ENCODE measurements around the gene LDLR. TPM values are rescaled to one million over a fixed set of nuclear protein-coding genes. Genes with fewer than 3 reads are reported as not detected.
"Not testable (repeated sequence)": the region's sequence is repeated elsewhere in the genome, so short reads cannot be mapped to it uniquely, and the experiment has no call there.

The LDLR gene
- total RNA-seq, 1 donor from 2014 or later = 153 TPM

DNA sequence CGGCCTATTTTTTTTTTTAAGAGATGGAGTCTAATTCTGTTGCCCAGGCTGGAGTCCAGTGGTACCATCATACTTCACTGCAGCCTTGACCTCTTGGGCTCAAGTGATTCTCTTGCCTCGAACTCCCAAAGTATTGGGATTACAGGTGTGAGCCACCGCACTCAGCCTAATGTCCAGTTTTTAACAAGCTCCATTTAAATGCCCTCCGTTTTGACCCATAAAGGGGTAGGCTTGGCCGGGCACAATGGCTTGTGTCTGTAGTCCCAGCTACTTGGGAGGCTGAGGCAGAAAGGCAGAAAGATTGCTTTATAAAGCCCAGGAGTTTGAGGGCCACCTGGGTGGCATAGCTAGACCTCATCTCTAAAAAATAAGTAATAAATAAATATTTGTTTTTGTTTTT is 11.8 kb downstream of the LDLR start:
- Histone ChIP-seq H3K27ac (ENCODE audit: low read depth, low read length) (no peak overlapping the region), H3K4me1 (ENCODE audit: insufficient read depth, low read length) (peaks cover 9% of the 10 kb centered on the region), H3K27me3 (ENCODE audit: insufficient read depth, low read length) (no peaks in the 10 kb centered on the region), H3K9me3 (ENCODE audit: insufficient read depth, low read depth, low read length) (no peaks in the 10 kb centered on the region), H3K36me3 (ENCODE audit: insufficient read depth, low read length) (peaks cover 38% of the 10 kb centered on the region), H2AFZ (ENCODE audit: low read depth, low read length) (no peak overlapping the region), H3K4me3 (ENCODE audit: insufficient read depth, low read depth, low read length) (no peak overlapping the region), H3K4me2 (ENCODE audit: low read length) (no peak overlapping the region), H3K79me2 (ENCODE audit: insufficient read depth, low read length) (peaks cover 71% of the 10 kb centered on the region), H4K20me1 (ENCODE audit: insufficient read depth, low read length) (peaks cover 84% of the 10 kb centered on the region), H3K9ac (ENCODE audit: low read length) (no peak overlapping the region)
- no peak for DNase-seq (ENCODE audit: low read depth)
- H3K4me1 Mint-ChIP-seq (ENCODE audit: low read depth, unreplicated experiment) = peaks cover 6% of the 10 kb centered on the region
- peaks cover 22% of the 10 kb centered on the region for H3K36me3 Mint-ChIP-seq (ENCODE audit: low read depth, unreplicated experiment)
- no peak overlapping the region for H3K4me3 Mint-ChIP-seq (ENCODE audit: unreplicated experiment)
- no peak overlapping the region for H3K27ac Mint-ChIP-seq (ENCODE audit: unreplicated experiment)
- H3K9me3 Mint-ChIP-seq (ENCODE audit: unreplicated experiment) = no peaks in the 10 kb centered on the region
- H3K27me3 Mint-ChIP-seq (ENCODE audit: low read depth, unreplicated experiment) = no peaks in the 10 kb centered on the region
- FAIRE-seq = no peak
- no peak for TF ChIP-seq CTCF (IDR thresholded peaks at IDR 0.05; ENCODE audit: insufficient read depth, low read depth, low read length)
- TF ChIP-seq EZH2 (IDR thresholded peaks at IDR 0.05; ENCODE audit: insufficient read depth, low read length) = no peak

GRCh38 chr19:11102944-11103343 is 13.7 kb downstream of the LDLR start:
- peaks cover 18% of the 10 kb centered on the region for H3K36me3 Mint-ChIP-seq (ENCODE audit: low read depth, unreplicated experiment)
- DNase-seq (ENCODE audit: low read depth) = no peak
- no peaks in the 10 kb centered on the region for H3K4me1 ChIP-seq (ENCODE audit: insufficient read depth, low read length)
- no peaks in the 10 kb centered on the region for H3K27me3 Mint-ChIP-seq (ENCODE audit: low read depth, unreplicated experiment)
- no peak overlapping the region for H3K27ac ChIP-seq (ENCODE audit: low read depth, low read length)
- no peaks in the 10 kb centered on the region for H3K4me1 Mint-ChIP-seq (ENCODE audit: low read depth, unreplicated experiment)
- no peak overlapping the region for H3K4me3 ChIP-seq (ENCODE audit: insufficient read depth, low read depth, low read length)
- no peak for FAIRE-seq
- H3K79me2 ChIP-seq (ENCODE audit: insufficient read depth, low read length) = peaks cover 61% of the 10 kb centered on the region
- H3K4me2 ChIP-seq (ENCODE audit: low read length) = no peak overlapping the region
- H4K20me1 ChIP-seq (ENCODE audit: insufficient read depth, low read length) = peaks cover 79% of the 10 kb centered on the region
- H3K27ac Mint-ChIP-seq (ENCODE audit: unreplicated experiment) = no peak overlapping the region
- H3K9ac ChIP-seq (ENCODE audit: low read length) = no peak overlapping the region
- no peak for TF ChIP-seq CTCF (IDR thresholded peaks at IDR 0.05; ENCODE audit: insufficient read depth, low read depth, low read length)
- no peak for TF ChIP-seq EZH2 (IDR thresholded peaks at IDR 0.05; ENCODE audit: insufficient read depth, low read length)
- H3K9me3 Mint-ChIP-seq (ENCODE audit: unreplicated experiment) = no peaks in the 10 kb centered on the region
- H3K36me3 ChIP-seq (ENCODE audit: insufficient read depth, low read length) = peaks cover 46% of the 10 kb centered on the region
- H3K9me3 ChIP-seq (ENCODE audit: insufficient read depth, low read depth, low read length) = no peaks in the 10 kb centered on the region
- H3K4me3 Mint-ChIP-seq (ENCODE audit: unreplicated experiment) = no peak overlapping the region
- no peak overlapping the region for H2AFZ ChIP-seq (ENCODE audit: low read depth, low read length)
- no peaks in the 10 kb centered on the region for H3K27me3 ChIP-seq (ENCODE audit: insufficient read depth, low read length)

- not testable (repeated sequence) for FAIRE-seq; H3K4me3 Mint-ChIP-seq (ENCODE audit: unreplicated experiment); H3K27ac Mint-ChIP-seq (ENCODE audit: unreplicated experiment)
Observed at GRCh38 chr19:11103667-11104066, 14.4 kb downstream of the LDLR start.

More at GRCh38 chr19:11103667-11104066, 14.4 kb downstream of the LDLR start:
- not testable (repeated sequence) for H2AFZ ChIP-seq (ENCODE audit: low read depth, low read length); H3K27me3 Mint-ChIP-seq (ENCODE audit: low read depth, unreplicated experiment); H3K9ac ChIP-seq (ENCODE audit: low read length); H3K27ac ChIP-seq (ENCODE audit: low read depth, low read length); H3K4me1 Mint-ChIP-seq (ENCODE audit: low read depth, unreplicated experiment); H3K4me3 ChIP-seq (ENCODE audit: insufficient read depth, low read depth, low read length); H3K9me3 ChIP-seq (ENCODE audit: insufficient read depth, low read depth, low read length); H3K9me3 Mint-ChIP-seq (ENCODE audit: unreplicated experiment); H3K4me2 ChIP-seq (ENCODE audit: low read length); DNase-seq (ENCODE audit: low read depth); H3K27me3 ChIP-seq (ENCODE audit: insufficient read depth, low read length); H3K4me1 ChIP-seq (ENCODE audit: insufficient read depth, low read length)
- H4K20me1 ChIP-seq (ENCODE audit: insufficient read depth, low read length) = peaks cover 76% of the 10 kb centered on the region
- H3K79me2 ChIP-seq (ENCODE audit: insufficient read depth, low read length) = peaks cover 54% of the 10 kb centered on the region
- H3K36me3 Mint-ChIP-seq (ENCODE audit: low read depth, unreplicated experiment) = peaks cover 17% of the 10 kb centered on the region
- H3K36me3 ChIP-seq (ENCODE audit: insufficient read depth, low read length) = peaks cover 49% of the 10 kb centered on the region

Data from astrocyte (in vitro differentiated cells and primary cell).